Endothelial cell of umbilical vein (primary cell): ENCODE results near the gene FGF3. TPM values are rescaled to one million over a fixed set of nuclear protein-coding genes. Genes with fewer than 3 reads are reported as not detected.

Experiments
- BruUV-seq: library from RNA; stranded (reverse); fragments of 400-500 nt; replicated peaks from 2 replicates; lab custom pipeline; 2021; lab: Mats Ljungman, UMichigan
- CTCF ChIA-PET: fragments of 300-600, 350-600 bp; sonication (Branson Sonifier 250); formaldehyde crosslinking; loops from one replicate; lab custom pipeline; 2021; ENCODE audit warnings: antibody characterized with exemption, inconsistent platforms; lab: Charles Lee
- POLR2A ChIA-PET: fragments of 300-600, 350-600 bp; sonication (Branson Sonifier 250); formaldehyde crosslinking; loops from one replicate; lab custom pipeline; 2021; ENCODE audit warnings: antibody characterized with exemption, inconsistent platforms; lab: Charles Lee
- DNase-seq: peaks from one replicate; pipeline ENCODE4 v3.0.0-alpha.2; 2011; ENCODE audit warnings: low read depth, low spot score
- FAIRE-seq: peaks from 2 replicates; lab custom pipeline; 2011; peaks lifted over from hg19 to GRCh38; lab: Jason Lieb, UNC
- H2AFZ ChIP-seq: 2 replicates; pipeline ENCODE4 v1.6.0; 2012; ENCODE audit warnings: low read depth, low read length, control low read depth, inconsistent platforms
- H3K27ac ChIP-seq: 2 replicates; pipeline ENCODE4 v1.5.1; 2011; ENCODE audit warnings: low read depth, mild to moderate bottlenecking, control low read depth, low read length, moderate library complexity; ENCODE audit not compliant: insufficient read depth
- H3K27me3 ChIP-seq, 2 experiments: 2 replicates each; pipeline versions ENCODE4 v1.6.0 to v1.6.1; 2011; ENCODE audit warnings: low read length in 2 of 2, mixed read lengths in 1 of 2; ENCODE audit not compliant: control insufficient read depth in 2 of 2, insufficient read depth in 2 of 2
- H3K36me3 ChIP-seq, 2 experiments: 2 replicates in 1 of 2; 3 replicates in 1 of 2; pipeline ENCODE4 v1.5.1; 2011; ENCODE audit warnings: low read length in 2 of 2, mild to moderate bottlenecking in 1 of 2, moderate library complexity in 1 of 2; ENCODE audit not compliant: control insufficient read depth in 2 of 2, insufficient read depth in 2 of 2; ENCODE audit errors: extremely low read depth in 1 of 2
- H3K4me1 ChIP-seq: 3 replicates; pipeline ENCODE4 v1.5.1; 2011; ENCODE audit warnings: mild to moderate bottlenecking, low read length; ENCODE audit not compliant: control insufficient read depth, insufficient read depth; ENCODE audit errors: extremely low read depth
- H3K4me2 ChIP-seq: 2 replicates; pipeline ENCODE4 v1.6.1; 2011; ENCODE audit warnings: low read length, control low read depth, mixed read lengths; ENCODE audit not compliant: insufficient read depth
- H3K4me3 ChIP-seq, 3 experiments: fragments of 200-600 bp in 1 of 3; sonication (generic), shearing (Covaris generic) in 1 of 3; replicated peaks in 1 of 3; 2 replicates each; pipeline ENCODE4 v1.5.1; 2011 to 2016; ENCODE audit warnings: control low read depth in 3 of 3, low read length in 3 of 3, mild to moderate bottlenecking in 2 of 3, inconsistent platforms in 1 of 3, low read depth in 1 of 3, moderate library complexity in 1 of 3; ENCODE audit not compliant: insufficient read depth in 1 of 3
- H3K79me2 ChIP-seq: 2 replicates; pipeline ENCODE4 v1.6.0; 2012; ENCODE audit warnings: low read length, inconsistent platforms; ENCODE audit not compliant: control insufficient read depth, insufficient read depth
- H3K9ac ChIP-seq: replicated peaks from 2 replicates; pipeline ENCODE3; 2011; ENCODE audit warnings: low read length, control low read depth; ENCODE audit not compliant: insufficient read depth; ENCODE audit errors: extremely low read depth
- H3K9me1 ChIP-seq: replicated peaks from 3 replicates; pipeline ENCODE4 v1.6.0; 2011; ENCODE audit warnings: mild to moderate bottlenecking, low read length; ENCODE audit not compliant: control insufficient read depth, insufficient read depth; ENCODE audit errors: extremely low read depth
- H3K9me3 ChIP-seq: replicated peaks from 2 replicates; pipeline ENCODE4 v1.5.1; 2012; ENCODE audit warnings: low read length, inconsistent platforms; ENCODE audit not compliant: control insufficient read depth, insufficient read depth
- H4K20me1 ChIP-seq: replicated peaks from 2 replicates; pipeline ENCODE3; 2011; ENCODE audit warnings: mild to moderate bottlenecking, low read length; ENCODE audit not compliant: control insufficient read depth, insufficient read depth; ENCODE audit errors: extremely low read depth
- EZH2 ChIP-seq: IDR thresholded peaks from 2 replicates; pipeline ENCODE4 v1.6.1; 2012; ENCODE audit warnings: borderline replicate concordance, low read depth, mild to moderate bottlenecking, moderate library complexity, low read length, inconsistent platforms; ENCODE audit not compliant: severe bottlenecking
- FOS ChIP-seq: IDR thresholded peaks from 2 replicates; pipeline ENCODE4 v1.6.1; 2011; ENCODE audit warnings: mild to moderate bottlenecking, low read length, moderate library complexity, borderline replicate concordance; ENCODE audit not compliant: insufficient read depth
- GATA2 ChIP-seq: IDR thresholded peaks from 2 replicates; pipeline ENCODE4 v1.7.0; 2011; ENCODE audit warnings: low read depth, mild to moderate bottlenecking, moderate library complexity, mixed read lengths, low read length; ENCODE audit not compliant: insufficient read length, insufficient read depth
- JUN ChIP-seq: IDR thresholded peaks from 2 replicates; pipeline ENCODE4 v1.6.1; 2011; ENCODE audit warnings: borderline replicate concordance, low read depth; ENCODE audit not compliant: insufficient read length, insufficient read depth
- MAX ChIP-seq: IDR thresholded peaks from 2 replicates; pipeline ENCODE4 v1.6.1; 2011; ENCODE audit not compliant: insufficient read depth, insufficient read length
- MYC ChIP-seq: IDR thresholded peaks from one replicate; pipeline ENCODE4 v1.6.1; 2011; ENCODE audit warnings: mild to moderate bottlenecking, low read depth, low read length
- POLR2A ChIP-seq: IDR thresholded peaks from 2 replicates; pipeline ENCODE4 v1.6.1; 2012; ENCODE audit warnings: low read depth, mild to moderate bottlenecking, control low read depth, low read length
- POLR2AphosphoS5 ChIP-seq: IDR thresholded peaks from 2 replicates; pipeline ENCODE4 v1.6.1; 2012; ENCODE audit warnings: low read depth, mild to moderate bottlenecking, control low read depth, low read length, moderate library complexity; ENCODE audit not compliant: insufficient read depth
- dilution Hi-C: fragments of 300-500 bp; cut with MboI; formaldehyde crosslinking; loops from one replicate; pipeline ENCODE4 v1.15.0; 2019; ENCODE audit warnings: low sequenced_read_pairs; ENCODE audit not compliant: extremely low pct_ligation_motif_present
- intact Hi-C: fragments of 100-400 bp; cut with micrococcal nuclease; formaldehyde crosslinking; loops from one replicate; pipeline ENCODE4 v1.10.0; 2022
- polyA plus RNA-seq, 4 experiments: library from polyadenylated mRNA; depleted of rRNA in 3 of 4; stranded (reverse) in 3 of 4; unstranded in 1 of 4; fragments of >200 nt; gene quantifications; 2 replicates each; pipeline versions ENCODE4 v1.2.1 to v1.2.3, GENCODE V29; 2011 to 2012; ENCODE audit warnings: missing spikeins in 1 of 4
- total RNA-seq: library from RNA; stranded (reverse); gene quantifications from 2 replicates; pipeline ENCODE4 v1.2.3, GENCODE V29; 2021
- TF ChIP-seq, protein P1 (sequence below), 2 donors: IDR thresholded peaks; 1 replicate in 1 of 2; 2 replicates in 1 of 2; pipeline ENCODE4 v1.5.1; 2011; ENCODE audit warnings: low read length in 2 of 2, mild to moderate bottlenecking in 2 of 2, moderate library complexity in 2 of 2, control low read depth in 1 of 2, inconsistent platforms in 1 of 2, low read depth in 1 of 2; ENCODE audit not compliant: insufficient read depth in 1 of 2; ENCODE audit errors: extremely low read depth in 1 of 2

The FGF3 gene
- total and polyA plus RNA-seq, 2 donors (not counting 3 experiments of a cell fraction or from before 2014, with no cell fraction given), result not detected

DNA sequence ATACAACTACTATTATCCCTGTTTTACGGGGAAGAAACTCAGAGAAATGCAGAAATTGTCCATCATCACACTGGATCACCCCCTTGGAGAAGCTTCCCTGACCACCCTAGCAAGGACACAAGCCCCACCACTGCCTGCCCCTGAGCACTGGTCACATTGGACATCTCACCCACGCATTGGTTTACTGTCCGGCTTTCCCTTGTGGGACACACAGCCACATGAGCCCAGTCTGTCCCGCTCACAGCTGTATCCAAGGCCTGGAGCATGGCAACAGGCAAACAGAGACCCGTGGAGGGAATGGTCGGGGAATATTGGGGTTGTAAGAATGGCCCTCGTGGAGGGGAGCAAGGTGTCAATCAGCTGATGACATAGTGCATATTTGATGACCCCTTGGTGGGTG is 42.7 kb upstream of the FGF3 start:
- Histone ChIP-seq H3K4me1 (no peaks in the 10 kb centered on the region), H3K9ac (no peak overlapping the region), H3K9me3 (no peaks in the 10 kb centered on the region), H3K36me3 (no peaks in the 10 kb centered on the region), H2AFZ (no peak overlapping the region), H4K20me1 (no peaks in the 10 kb centered on the region), H3K9me1 (no peaks in the 10 kb centered on the region), H3K27ac (no peak overlapping the region), H3K4me2 (no peak overlapping the region), H3K79me2 (no peaks in the 10 kb centered on the region), H3K4me3 (no peak overlapping the region), H3K27me3 (peaks cover 7 to 11% of the 10 kb centered on the region in 2 experiments)
- TF ChIP-seq EZH2, result no peak
- no peak for TF ChIP-seq FOS
- TF ChIP-seq MAX, result no peak
- no peak for TF ChIP-seq GATA2
- TF ChIP-seq POLR2A, result no peak
- TF ChIP-seq, protein P1, sequence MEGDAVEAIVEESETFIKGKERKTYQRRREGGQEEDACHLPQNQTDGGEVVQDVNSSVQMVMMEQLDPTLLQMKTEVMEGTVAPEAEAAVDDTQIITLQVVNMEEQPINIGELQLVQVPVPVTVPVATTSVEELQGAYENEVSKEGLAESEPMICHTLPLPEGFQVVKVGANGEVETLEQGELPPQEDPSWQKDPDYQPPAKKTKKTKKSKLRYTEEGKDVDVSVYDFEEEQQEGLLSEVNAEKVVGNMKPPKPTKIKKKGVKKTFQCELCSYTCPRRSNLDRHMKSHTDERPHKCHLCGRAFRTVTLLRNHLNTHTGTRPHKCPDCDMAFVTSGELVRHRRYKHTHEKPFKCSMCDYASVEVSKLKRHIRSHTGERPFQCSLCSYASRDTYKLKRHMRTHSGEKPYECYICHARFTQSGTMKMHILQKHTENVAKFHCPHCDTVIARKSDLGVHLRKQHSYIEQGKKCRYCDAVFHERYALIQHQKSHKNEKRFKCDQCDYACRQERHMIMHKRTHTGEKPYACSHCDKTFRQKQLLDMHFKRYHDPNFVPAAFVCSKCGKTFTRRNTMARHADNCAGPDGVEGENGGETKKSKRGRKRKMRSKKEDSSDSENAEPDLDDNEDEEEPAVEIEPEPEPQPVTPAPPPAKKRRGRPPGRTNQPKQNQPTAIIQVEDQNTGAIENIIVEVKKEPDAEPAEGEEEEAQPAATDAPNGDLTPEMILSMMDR (IDR thresholded peaks at IDR 0.05; ENCODE audit: extremely low read depth in 1 of 2, insufficient read depth in 1 of 2, low read depth in 1 of 2, low read length in 2 of 2), result no peak
- no peak for TF ChIP-seq JUN
- no peak for TF ChIP-seq MYC
- TF ChIP-seq POLR2AphosphoS5, result no peak
- intact Hi-C loops (no loop called here), dilution Hi-C loops (no loop called here)
- POLR2A ChIA-PET, result no interaction called here
- no peak for DNase-seq
- CTCF ChIA-PET, result no interaction called here
- no peak for FAIRE-seq
- no TSS peak for BruUV-seq
